ENCODE measurements around the gene RAD51B.

DNA sequence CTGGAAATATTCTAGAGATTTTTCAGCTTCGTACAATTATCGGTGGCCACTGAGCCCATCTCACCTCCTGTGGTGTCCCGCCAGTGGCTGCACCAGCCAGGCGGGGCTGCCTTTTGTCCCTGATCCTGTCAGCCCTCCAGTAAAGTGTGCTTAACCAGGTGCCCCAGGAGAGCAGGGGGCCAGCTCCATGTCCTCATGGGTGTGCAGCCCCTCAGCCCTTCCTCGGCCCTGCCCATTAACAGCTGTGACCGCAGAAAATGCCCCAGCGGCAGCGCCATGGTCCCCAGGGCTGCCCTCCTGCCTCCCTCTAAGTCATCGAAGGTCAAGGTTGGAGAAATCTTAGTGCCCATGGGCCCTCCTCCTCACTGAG lies 784.8 kb downstream of the RAD51B start:
- TF ChIP-seq, protein P1, sequence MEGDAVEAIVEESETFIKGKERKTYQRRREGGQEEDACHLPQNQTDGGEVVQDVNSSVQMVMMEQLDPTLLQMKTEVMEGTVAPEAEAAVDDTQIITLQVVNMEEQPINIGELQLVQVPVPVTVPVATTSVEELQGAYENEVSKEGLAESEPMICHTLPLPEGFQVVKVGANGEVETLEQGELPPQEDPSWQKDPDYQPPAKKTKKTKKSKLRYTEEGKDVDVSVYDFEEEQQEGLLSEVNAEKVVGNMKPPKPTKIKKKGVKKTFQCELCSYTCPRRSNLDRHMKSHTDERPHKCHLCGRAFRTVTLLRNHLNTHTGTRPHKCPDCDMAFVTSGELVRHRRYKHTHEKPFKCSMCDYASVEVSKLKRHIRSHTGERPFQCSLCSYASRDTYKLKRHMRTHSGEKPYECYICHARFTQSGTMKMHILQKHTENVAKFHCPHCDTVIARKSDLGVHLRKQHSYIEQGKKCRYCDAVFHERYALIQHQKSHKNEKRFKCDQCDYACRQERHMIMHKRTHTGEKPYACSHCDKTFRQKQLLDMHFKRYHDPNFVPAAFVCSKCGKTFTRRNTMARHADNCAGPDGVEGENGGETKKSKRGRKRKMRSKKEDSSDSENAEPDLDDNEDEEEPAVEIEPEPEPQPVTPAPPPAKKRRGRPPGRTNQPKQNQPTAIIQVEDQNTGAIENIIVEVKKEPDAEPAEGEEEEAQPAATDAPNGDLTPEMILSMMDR (conservative IDR thresholded peaks at IDR 0.05 in 1 of 2, IDR thresholded peaks at IDR 0.05 in 1 of 2; ENCODE audit: low read depth in 1 of 2, low read length in 2 of 2) = no peak
- no peak for TF ChIP-seq EZH2 (IDR thresholded peaks at IDR 0.05; ENCODE audit: low read length, missing control alignments)
